SHP77 treated with DMSO at 0.1 percent for 48 hours (cell line): ENCODE measurements around the gene TM4SF18.
"Not testable (repeated sequence)": the region's sequence is repeated elsewhere in the genome, so short reads cannot be mapped to it uniquely, and the experiment has no call there.

Experiments
- DNase-seq: peaks from one replicate; lab custom pipeline; 2025; lab: John Stamatoyannopoulos, UW

The TM4SF18 gene

GRCh38 chr3:149368674-149369497, 35.5 kb upstream of the TM4SF18 start:
- peak; percentile 42 for DNase-seq

DNA sequence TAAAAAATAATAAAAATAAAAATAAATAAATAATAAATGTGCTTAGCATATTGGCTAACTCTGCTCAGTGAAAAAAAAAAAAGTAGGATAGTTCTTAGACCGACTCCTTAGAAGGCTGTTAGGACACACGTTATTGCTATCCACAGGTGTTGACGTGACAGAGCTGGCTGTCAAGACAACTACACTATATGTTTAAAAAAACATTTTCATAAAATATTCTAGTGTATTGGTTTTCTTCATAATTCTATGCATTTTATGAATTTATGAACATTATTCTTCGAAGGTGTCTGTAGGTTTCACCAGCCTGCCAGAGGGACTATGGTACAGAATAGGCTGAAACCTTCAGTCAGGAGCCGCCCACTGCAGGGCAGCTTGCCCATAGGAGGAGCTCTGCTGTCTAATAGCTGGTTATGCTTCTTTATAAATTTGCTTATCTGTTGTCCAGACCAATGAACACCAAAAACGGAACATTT, 34.8 kb upstream of the TM4SF18 start:
- DNase-seq, result no peak

- DNase-seq, result no peak
Measured at GRCh38 chr3:149366941-149367840, 33.8 kb upstream of the TM4SF18 start.

DNA sequence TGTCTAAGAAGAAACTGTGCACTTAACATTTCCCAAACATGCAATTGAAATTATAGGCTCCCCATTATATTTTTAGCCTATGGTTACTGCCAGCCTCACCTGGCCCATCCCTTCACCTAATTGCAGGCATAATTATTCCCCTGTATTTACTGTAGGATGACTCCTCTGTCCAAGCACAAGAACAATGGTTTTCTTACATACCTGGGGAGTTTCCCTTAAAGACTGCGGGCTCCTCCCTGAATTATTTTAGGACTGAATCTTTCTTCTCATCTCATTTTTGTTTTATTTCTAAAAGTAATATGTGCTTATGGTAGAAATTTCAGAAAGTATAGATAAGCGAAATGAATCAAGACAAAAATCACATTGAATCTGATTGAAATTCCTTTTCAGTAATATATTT, 32.6 kb upstream of the TM4SF18 start:
- no peak for DNase-seq

DNA sequence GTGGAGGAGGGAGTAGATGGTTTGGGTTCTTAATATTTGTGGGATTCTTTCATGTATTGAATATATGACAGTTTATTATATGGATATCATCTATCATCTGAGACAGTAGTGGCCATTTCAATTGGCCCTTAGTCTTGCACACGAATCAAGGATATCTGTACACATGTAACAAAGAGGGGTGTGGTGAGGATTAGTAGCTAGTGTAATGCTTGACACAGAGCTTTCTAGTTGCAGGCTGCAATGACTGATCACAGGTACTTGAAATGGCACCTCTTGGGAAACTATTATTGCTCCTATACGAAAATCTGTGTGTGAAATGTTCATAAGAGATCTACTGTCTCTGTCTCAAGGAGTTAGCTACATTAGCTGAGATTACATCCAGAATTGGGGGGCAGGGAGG, 31.2 kb upstream of the TM4SF18 start:
- DNase-seq, result no peak

- DNase-seq, result no peak
Measured at GRCh38 chr3:149363053-149363452, 29.6 kb upstream of the TM4SF18 start.

DNA sequence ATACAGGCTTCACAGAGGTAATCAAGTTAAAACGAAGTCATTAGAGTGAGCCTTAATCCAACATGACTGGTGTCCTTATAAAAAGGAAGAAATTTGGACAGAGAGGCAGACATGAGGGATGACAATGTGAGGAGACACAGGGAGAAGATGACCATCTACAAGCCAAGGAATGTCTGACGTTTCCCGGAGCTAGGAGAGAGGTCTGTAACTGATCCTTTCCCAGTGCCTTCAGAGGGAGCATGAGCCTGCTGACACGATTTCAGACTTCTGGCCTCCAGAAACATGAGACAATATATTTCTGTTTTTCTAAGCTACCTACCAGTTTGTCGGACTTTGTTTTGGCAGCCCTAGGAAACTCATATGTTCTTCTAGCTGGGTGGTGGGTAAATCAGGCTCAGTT, 28.9 kb upstream of the TM4SF18 start:
- DNase-seq, result no peak

GRCh38 chr3:149356630-149357029, 23.2 kb upstream of the TM4SF18 start:
- DNase-seq, result no peak

GRCh38 chr3:149356044-149356592, 22.7 kb upstream of the TM4SF18 start:
- no peak for DNase-seq

DNA sequence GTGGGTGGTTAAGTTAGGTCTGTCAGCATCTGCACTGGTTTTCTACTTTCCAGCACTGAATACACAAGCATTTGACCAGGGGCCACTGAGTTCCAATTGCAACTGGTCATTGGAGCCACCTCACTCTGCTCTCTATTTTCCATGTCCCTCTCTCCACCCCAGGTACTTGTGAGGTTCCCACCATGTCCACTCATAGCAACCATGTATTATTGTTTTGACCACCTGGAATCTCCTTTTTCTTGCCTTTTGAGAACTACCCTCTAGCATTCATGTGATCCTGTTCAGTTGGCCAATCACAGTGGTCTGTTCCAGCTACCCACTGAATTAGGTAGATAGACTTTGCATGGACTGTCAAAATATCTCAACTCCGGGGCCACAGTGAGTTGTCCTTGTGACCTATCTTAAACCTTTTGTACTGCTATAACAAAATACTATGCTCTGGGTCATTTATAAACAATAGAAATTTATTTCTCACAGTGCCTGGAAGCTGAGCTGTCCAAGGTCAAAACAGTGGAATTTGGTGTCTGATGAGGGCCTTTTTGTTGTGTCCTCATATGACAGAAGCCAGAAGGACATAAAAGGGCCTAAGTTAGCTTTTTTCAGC, 20.2 kb upstream of the TM4SF18 start:
- no peak for DNase-seq

DNA sequence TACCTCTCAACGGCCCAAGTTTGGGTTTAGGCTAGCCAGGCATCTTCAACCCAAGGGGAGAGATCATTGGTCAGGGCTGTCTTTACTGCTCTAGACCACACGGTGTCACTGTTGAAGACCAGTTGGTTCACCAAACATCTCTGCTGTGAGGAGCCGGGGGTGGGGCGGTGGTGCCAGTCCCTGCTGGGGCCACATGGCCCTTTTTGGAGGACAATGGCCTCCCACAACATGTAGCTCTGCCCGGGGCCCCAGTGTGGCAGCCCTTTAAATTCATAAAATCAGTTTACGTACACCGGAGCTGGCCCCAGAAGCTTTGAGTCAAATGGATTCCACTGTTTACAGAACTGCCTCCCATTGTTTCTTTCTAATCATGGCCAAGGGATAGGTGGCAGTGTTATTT, 19.1 kb upstream of the TM4SF18 start:
- peak; percentile 55 for DNase-seq

- no peak for DNase-seq
Measured at GRCh38 chr3:149343951-149344350, 10.5 kb upstream of the TM4SF18 start.

GRCh38 chr3:149342413-149343380, 9.3 kb upstream of the TM4SF18 start:
- no peak for DNase-seq

- DNase-seq, result peak; percentile 97
Measured at GRCh38 chr3:149340310-149340933, 7.0 kb upstream of the TM4SF18 start.

- peak; percentile 82 for DNase-seq
Measured at GRCh38 chr3:149339931-149340309, 6.5 kb upstream of the TM4SF18 start.

- DNase-seq, result not testable (repeated sequence)
Measured at GRCh38 chr3:149337486-149337885, 4.0 kb upstream of the TM4SF18 start.

DNA sequence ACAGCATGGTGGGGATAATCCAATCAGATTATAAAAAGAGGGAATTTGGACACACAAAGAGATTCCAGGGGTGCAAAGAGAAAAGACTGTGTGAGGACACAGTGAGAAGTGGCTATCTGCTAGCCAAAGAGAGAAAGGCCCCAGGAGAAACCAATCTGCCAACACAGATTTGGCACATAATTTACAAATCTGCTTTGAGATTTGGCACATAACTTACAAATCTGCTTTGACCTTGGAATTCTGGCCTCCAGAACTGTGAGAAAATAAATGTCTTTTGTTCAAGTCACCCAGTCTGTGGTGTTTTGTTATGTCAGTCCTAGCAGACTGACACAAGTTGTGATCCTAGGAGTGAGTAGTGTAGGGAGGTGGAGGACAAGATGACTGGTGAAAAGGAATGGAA, 3.5 kb upstream of the TM4SF18 start:
- no peak for DNase-seq

DNA sequence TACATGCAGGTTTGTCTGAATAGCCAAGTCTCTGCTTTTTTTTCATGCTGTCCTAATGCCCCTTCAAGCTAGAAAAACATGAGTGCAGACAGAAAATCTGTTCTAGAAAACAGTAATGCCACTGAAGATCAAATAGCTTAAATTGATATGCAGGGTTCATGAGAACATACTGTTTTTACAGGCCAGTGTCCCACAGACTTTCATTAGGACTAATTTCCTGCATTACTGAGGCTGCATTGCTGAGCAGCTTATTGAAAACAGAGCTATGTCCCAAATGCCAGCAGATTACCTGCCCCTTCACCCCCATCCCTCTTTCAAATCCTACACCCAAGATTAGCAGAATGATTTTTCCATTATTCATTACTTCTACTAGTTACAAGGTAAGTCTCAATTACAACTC, 665 bp downstream of the TM4SF18 start:
- DNase-seq, result no peak

DNA sequence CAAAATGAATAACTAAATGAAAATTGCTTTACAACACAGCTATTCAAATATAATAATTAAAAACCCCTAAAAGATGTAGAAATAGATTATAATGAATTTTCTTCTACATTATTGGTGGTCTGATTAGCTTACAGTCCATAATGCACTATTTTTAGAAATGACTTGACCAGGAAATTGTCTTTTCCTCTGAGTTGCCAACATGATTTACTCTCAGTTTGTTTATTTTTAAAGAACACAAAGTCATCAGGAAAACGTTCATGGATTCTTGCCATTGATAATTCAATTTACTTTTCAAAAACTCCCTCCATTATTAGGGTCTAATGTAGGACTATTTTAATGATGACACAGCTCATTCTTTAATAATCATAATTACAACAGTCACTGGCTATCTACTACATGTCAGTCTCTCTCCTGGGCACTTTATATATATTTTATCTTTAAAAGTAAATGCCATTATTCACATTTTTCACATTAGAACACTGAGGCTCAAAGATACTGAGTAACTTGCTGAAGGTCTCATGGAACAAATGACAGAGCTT, 1.1 kb downstream of the TM4SF18 start:
- no peak for DNase-seq

GRCh38 chr3:149331396-149331795, 2.0 kb downstream of the TM4SF18 start:
- no peak for DNase-seq
